Measurements from ENCODE around the gene HMGB2.

Gene HMGB2

GRCh38 chr4:173282256-173282562, 51.9 kb downstream of the HMGB2 start:
- POLR2A ChIA-PET: interaction anchor here (0.7 to 0.8 kb wide), 2 partner anchors 52 to 274 kb away, joined by 3 read pairs; no protein-coding TSS in a partner anchor
- CTCF ChIA-PET: interaction anchor here (0.7 to 4.5 kb wide), 8 partner anchors 8 to 268 kb away, joined by 3 to 27 read pairs (median 4); no protein-coding TSS in a partner anchor
- no peak for TF ChIP-seq CTCF (IDR thresholded peaks at IDR 0.05; ENCODE audit: control extremely low read depth, extremely low read depth, low read depth, missing control alignments)
- no peak for DNase-seq (ENCODE audit: extremely low spot score)

- POLR2A ChIA-PET: interaction anchor here (0.8 kb wide), 1 partner anchor 53 kb away, joined by 3 read pairs; no protein-coding TSS in a partner anchor
- CTCF ChIA-PET: interaction anchor here (0.7 to 4.5 kb wide), 11 partner anchors 8 to 268 kb away, joined by 3 to 27 read pairs (median 5); no protein-coding TSS in a partner anchor
Observed at GRCh38 chr4:173281406-173282255, 52.5 kb downstream of the HMGB2 start.

More at GRCh38 chr4:173281406-173282255, 52.5 kb downstream of the HMGB2 start:
- TF ChIP-seq CTCF (IDR thresholded peaks at IDR 0.05; ENCODE audit: control extremely low read depth, extremely low read depth, low read depth, missing control alignments): no peak
- no peak for DNase-seq (ENCODE audit: extremely low spot score)
